ENCODE results near the gene ATXN7. TPM values are rescaled to one million over a fixed set of nuclear protein-coding genes. Genes with fewer than 3 reads are reported as not detected.
A peak's percentile ranks its signal among the peaks of the same experiment; 100 is the strongest.

The ATXN7 gene
- total RNA-seq, 2 experiments from 2014 or later, result 88.2 to 91.8 TPM

- POLR2A ChIA-PET, result no interaction called here
- DNase-seq (no peak), ATAC-seq (ENCODE audit: low read depth) (no peak)
- no peak overlapping the region for H3K4me3 Mint-ChIP-seq
- H3K27me3 Mint-ChIP-seq, result no peaks in the 10 kb centered on the region
- H3K36me3 Mint-ChIP-seq, result peaks cover 48% of the 10 kb centered on the region
- H3K27ac Mint-ChIP-seq, result no peak overlapping the region
- peaks cover 41% of the 10 kb centered on the region for H3K4me1 Mint-ChIP-seq
- H3K9me3 Mint-ChIP-seq, result no peaks in the 10 kb centered on the region
Observed at GRCh38 chr3:63986146-63986545, 122.5 kb downstream of the ATXN7 start.

- DNase-seq, result no peak
- H3K27ac Mint-ChIP-seq, result no peak overlapping the region
- no peak overlapping the region for H3K4me3 Mint-ChIP-seq
- no peaks in the 10 kb centered on the region for H3K27me3 Mint-ChIP-seq
- no peak for ATAC-seq (ENCODE audit: low read depth)
- H3K9me3 Mint-ChIP-seq, result no peaks in the 10 kb centered on the region
- H3K4me1 Mint-ChIP-seq, result peaks cover 38% of the 10 kb centered on the region
- H3K36me3 Mint-ChIP-seq, result peaks cover 49% of the 10 kb centered on the region
- POLR2A ChIA-PET, result no interaction called here
Observed at GRCh38 chr3:63986831-63987230, 123.2 kb downstream of the ATXN7 start.

- Mint-ChIP-seq H3K4me1 (peaks cover 35% of the 10 kb centered on the region), H3K9me3 (no peaks in the 10 kb centered on the region), H3K27me3 (no peaks in the 10 kb centered on the region), H3K4me3 (no peak overlapping the region), H3K27ac (no peak overlapping the region), H3K36me3 (peaks cover 50% of the 10 kb centered on the region)
- DNase-seq (no peak), ATAC-seq (ENCODE audit: low read depth) (no peak)
- POLR2A ChIA-PET, result no interaction called here
Observed at GRCh38 chr3:63988943-63989342, 125.3 kb downstream of the ATXN7 start.

- H3K36me3 Mint-ChIP-seq, result peaks cover 48% of the 10 kb centered on the region
- peaks cover 36% of the 10 kb centered on the region for H3K4me1 Mint-ChIP-seq
- POLR2A ChIA-PET, result no interaction called here
- no peak overlapping the region for H3K27ac Mint-ChIP-seq
- H3K9me3 Mint-ChIP-seq, result no peaks in the 10 kb centered on the region
- DNase-seq (no peak), ATAC-seq (ENCODE audit: low read depth) (no peak)
- no peak overlapping the region for H3K4me3 Mint-ChIP-seq
- no peaks in the 10 kb centered on the region for H3K27me3 Mint-ChIP-seq
Observed at GRCh38 chr3:63990204-63990603, 126.5 kb downstream of the ATXN7 start.

GRCh38 chr3:63990733-63991132, 127.1 kb downstream of the ATXN7 start:
- no peak overlapping the region for H3K4me3 Mint-ChIP-seq
- H3K4me1 Mint-ChIP-seq, result peaks cover 36% of the 10 kb centered on the region
- no peaks in the 10 kb centered on the region for H3K27me3 Mint-ChIP-seq
- POLR2A ChIA-PET, result no interaction called here
- no peaks in the 10 kb centered on the region for H3K9me3 Mint-ChIP-seq
- DNase-seq (no peak), ATAC-seq (ENCODE audit: low read depth) (no peak)
- peaks cover 47% of the 10 kb centered on the region for H3K36me3 Mint-ChIP-seq
- H3K27ac Mint-ChIP-seq, result no peak overlapping the region

GRCh38 chr3:63991666-63992065, 128.0 kb downstream of the ATXN7 start:
- Mint-ChIP-seq H3K27me3 (no peaks in the 10 kb centered on the region), H3K36me3 (peaks cover 53% of the 10 kb centered on the region), H3K4me1 (peaks cover 33% of the 10 kb centered on the region), H3K27ac (no peak overlapping the region), H3K9me3 (no peaks in the 10 kb centered on the region), H3K4me3 (no peak overlapping the region)
- ATAC-seq (ENCODE audit: low read depth), result no peak
- no peak for DNase-seq
- POLR2A ChIA-PET, result no interaction called here

GRCh38 chr3:63992516-63993209, 129.0 kb downstream of the ATXN7 start:
- no peak for DNase-seq
- Mint-ChIP-seq H3K9me3 (no peaks in the 10 kb centered on the region), H3K4me3 (no peak overlapping the region), H3K4me1 (peaks cover 36% of the 10 kb centered on the region), H3K27ac (no peak overlapping the region), H3K27me3 (no peaks in the 10 kb centered on the region), H3K36me3 (peaks cover 49% of the 10 kb centered on the region)
- no peak for ATAC-seq (ENCODE audit: low read depth)
- POLR2A ChIA-PET, result interaction anchor here (1.3 kb wide), 1 partner anchor 57 kb away, joined by 3 read pairs; no protein-coding TSS in a partner anchor

- ATAC-seq (ENCODE audit: low read depth), result peak; percentile 78
- no peak overlapping the region for H3K4me3 Mint-ChIP-seq
- H3K9me3 Mint-ChIP-seq, result no peaks in the 10 kb centered on the region
- peaks cover 42% of the 10 kb centered on the region for H3K36me3 Mint-ChIP-seq
- peak overlapping the region; percentile 61 for H3K27ac Mint-ChIP-seq
- peaks cover 28% of the 10 kb centered on the region for H3K4me1 Mint-ChIP-seq
- no peaks in the 10 kb centered on the region for H3K27me3 Mint-ChIP-seq
- peak; percentile 39 for DNase-seq
- POLR2A ChIA-PET, result interaction anchor here (0.8 to 1.7 kb wide), 4 partner anchors 25 to 82 kb away, joined by 3 to 4 read pairs (median 4); partner anchors contain the start of gene SCAANT1
Observed at GRCh38 chr3:63993653-63994079, 130.0 kb downstream of the ATXN7 start.

- POLR2A ChIA-PET, result interaction anchor here (1.5 to 1.7 kb wide), 2 partner anchors 27 to 83 kb away, joined by 4 read pairs; partner anchors contain the start of gene SCAANT1
- peaks cover 40% of the 10 kb centered on the region for H3K36me3 Mint-ChIP-seq
- ATAC-seq (ENCODE audit: low read depth) (peak; percentile 28), DNase-seq (no peak)
- no peaks in the 10 kb centered on the region for H3K27me3 Mint-ChIP-seq
- H3K27ac Mint-ChIP-seq, result peak overlapping the region; percentile 77
- H3K9me3 Mint-ChIP-seq, result no peaks in the 10 kb centered on the region
- H3K4me3 Mint-ChIP-seq, result no peak overlapping the region
- peaks cover 22% of the 10 kb centered on the region for H3K4me1 Mint-ChIP-seq
Observed at GRCh38 chr3:63995086-63995485, 131.4 kb downstream of the ATXN7 start.

GRCh38 chr3:63998852-63999754, 135.4 kb downstream of the ATXN7 start:
- POLR2A ChIA-PET, result no interaction called here
- no peaks in the 10 kb centered on the region for H3K27me3 Mint-ChIP-seq
- ATAC-seq (ENCODE audit: low read depth), result no peak
- no peak for DNase-seq
- H3K36me3 Mint-ChIP-seq, result peaks cover 31% of the 10 kb centered on the region
- no peaks in the 10 kb centered on the region for H3K9me3 Mint-ChIP-seq
- no peak overlapping the region for H3K4me3 Mint-ChIP-seq
- peaks cover 16% of the 10 kb centered on the region for H3K4me1 Mint-ChIP-seq
- H3K27ac Mint-ChIP-seq, result no peak overlapping the region

- Mint-ChIP-seq H3K27me3 (no peaks in the 10 kb centered on the region), H3K9me3 (no peaks in the 10 kb centered on the region), H3K27ac (no peak overlapping the region), H3K4me1 (peaks cover 7% of the 10 kb centered on the region), H3K36me3 (peaks cover 23% of the 10 kb centered on the region), H3K4me3 (no peak overlapping the region)
- no peak for ATAC-seq (ENCODE audit: low read depth)
- POLR2A ChIA-PET, result no interaction called here
- DNase-seq, result no peak
Observed at GRCh38 chr3:64000453-64001055, 136.9 kb downstream of the ATXN7 start.

- peaks cover 10% of the 10 kb centered on the region for H3K36me3 Mint-ChIP-seq
- no peak overlapping the region for H3K4me3 Mint-ChIP-seq
- H3K27me3 Mint-ChIP-seq, result no peaks in the 10 kb centered on the region
- H3K9me3 Mint-ChIP-seq, result no peaks in the 10 kb centered on the region
- no peak overlapping the region for H3K27ac Mint-ChIP-seq
- POLR2A ChIA-PET, result no interaction called here
- H3K4me1 Mint-ChIP-seq, result peaks cover 9% of the 10 kb centered on the region
- DNase-seq (no peak), ATAC-seq (ENCODE audit: low read depth) (no peak)
Observed at GRCh38 chr3:64002233-64002632, 138.6 kb downstream of the ATXN7 start.

GRCh38 chr3:64003589-64003988, 139.9 kb downstream of the ATXN7 start:
- no peaks in the 10 kb centered on the region for H3K27me3 Mint-ChIP-seq
- no peaks in the 10 kb centered on the region for H3K9me3 Mint-ChIP-seq
- ATAC-seq (ENCODE audit: low read depth), result no peak
- DNase-seq, result no peak
- H3K4me1 Mint-ChIP-seq, result peaks cover 8% of the 10 kb centered on the region
- H3K36me3 Mint-ChIP-seq, result peaks cover 12% of the 10 kb centered on the region
- POLR2A ChIA-PET, result no interaction called here
- H3K27ac Mint-ChIP-seq, result no peak overlapping the region
- H3K4me3 Mint-ChIP-seq, result no peak overlapping the region

Data from activated naive CD8-positive, alpha-beta T cell treated with anti-CD3 and anti-CD28 coated beads, Interleukin-2, amount 10 ng/mL, durations not matched to agents 7 days and 5 days (primary cell).